Activated naive CD4-positive, alpha-beta T cell treated with anti-CD3 and anti-CD28 coated beads, Interleukin-2, amount 10 ng/mL, durations not matched to agents 7 days and 5 days (primary cell): ENCODE data around the gene PARP9.
A peak's percentile ranks its signal among the peaks of the same experiment; 100 is the strongest.
"Not testable (repeated sequence)": the region's sequence is repeated elsewhere in the genome, so short reads cannot be mapped to it uniquely, and the experiment has no call there.

Experiments
- CTCF ChIA-PET: fragments of 350-600 bp; sonication (Branson Sonifier 250); formaldehyde crosslinking; loops from one replicate; lab custom pipeline; 2021; ENCODE audit warnings: antibody characterized with exemption; lab: Charles Lee
- DNase-seq: peaks from one replicate; pipeline ENCODE4 v3.0.0-alpha.2; 2020
- H3K27ac Mint-ChIP-seq: one replicate; pipeline ENCODE4 v1.8.0; 2021; ENCODE audit warnings: mild to moderate bottlenecking, moderate library complexity, mixed read lengths
- H3K27me3 Mint-ChIP-seq: one replicate; pipeline ENCODE4 v1.8.0; 2021; ENCODE audit warnings: mild to moderate bottlenecking, mixed read lengths
- H3K36me3 Mint-ChIP-seq: one replicate; pipeline ENCODE4 v1.8.0; 2021; ENCODE audit warnings: mixed read lengths
- H3K4me1 Mint-ChIP-seq: one replicate; pipeline ENCODE4 v1.8.0; 2021; ENCODE audit warnings: mixed read lengths
- H3K4me3 Mint-ChIP-seq: one replicate; pipeline ENCODE4 v1.8.0; 2021; ENCODE audit warnings: mild to moderate bottlenecking, moderate library complexity, mixed read lengths
- H3K9me3 Mint-ChIP-seq: one replicate; pipeline ENCODE4 v1.8.0; 2021; ENCODE audit warnings: mixed read lengths

PARP9 gene

GRCh38 chr3:122586773-122587485, 22.8 kb upstream of the PARP9 start:
- H3K36me3 Mint-ChIP-seq = peaks cover 60% of the 10 kb centered on the region
- H3K4me3 Mint-ChIP-seq = no peak overlapping the region
- no peaks in the 10 kb centered on the region for H3K27me3 Mint-ChIP-seq
- peaks cover 16% of the 10 kb centered on the region for H3K9me3 Mint-ChIP-seq
- CTCF ChIA-PET = interaction anchor here (0.6 kb wide), 1 partner anchor 11 kb away, joined by 5 read pairs; no protein-coding TSS in a partner anchor
- H3K4me1 Mint-ChIP-seq = peaks cover 21% of the 10 kb centered on the region
- H3K27ac Mint-ChIP-seq = no peak overlapping the region
- DNase-seq = no peak

DNA sequence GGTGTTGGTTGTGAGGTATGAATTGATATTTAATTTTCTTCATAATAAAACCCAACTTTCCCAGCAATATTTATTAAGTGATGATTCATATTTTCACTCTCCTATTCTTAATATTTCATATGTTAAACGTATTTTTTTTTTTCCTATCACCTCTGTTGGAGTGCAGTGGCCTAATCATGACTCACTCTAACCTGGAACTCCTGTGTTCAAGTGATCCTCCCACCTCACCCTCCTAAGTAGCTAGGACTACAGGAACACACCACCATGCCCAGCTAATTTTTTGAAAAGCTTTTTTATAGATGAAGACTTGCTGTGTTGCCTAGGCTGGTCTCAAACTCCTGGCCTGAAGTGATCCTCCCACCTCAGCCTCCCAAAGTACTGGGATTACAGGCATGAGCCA, 22.0 kb upstream of the PARP9 start:
- H3K36me3 Mint-ChIP-seq = peaks cover 63% of the 10 kb centered on the region
- no peak overlapping the region for H3K4me3 Mint-ChIP-seq
- H3K27me3 Mint-ChIP-seq = no peaks in the 10 kb centered on the region
- no peak for DNase-seq
- CTCF ChIA-PET = no interaction called here
- H3K4me1 Mint-ChIP-seq = peaks cover 26% of the 10 kb centered on the region
- peaks cover 24% of the 10 kb centered on the region for H3K9me3 Mint-ChIP-seq
- no peak overlapping the region for H3K27ac Mint-ChIP-seq

- H3K36me3 Mint-ChIP-seq = peaks cover 71% of the 10 kb centered on the region
- CTCF ChIA-PET = interaction anchor here (1.2 kb wide), 1 partner anchor 28 kb away, joined by 3 read pairs; no protein-coding TSS in a partner anchor
Measured at GRCh38 chr3:122582390-122582789, 18.3 kb upstream of the PARP9 start.

DNA sequence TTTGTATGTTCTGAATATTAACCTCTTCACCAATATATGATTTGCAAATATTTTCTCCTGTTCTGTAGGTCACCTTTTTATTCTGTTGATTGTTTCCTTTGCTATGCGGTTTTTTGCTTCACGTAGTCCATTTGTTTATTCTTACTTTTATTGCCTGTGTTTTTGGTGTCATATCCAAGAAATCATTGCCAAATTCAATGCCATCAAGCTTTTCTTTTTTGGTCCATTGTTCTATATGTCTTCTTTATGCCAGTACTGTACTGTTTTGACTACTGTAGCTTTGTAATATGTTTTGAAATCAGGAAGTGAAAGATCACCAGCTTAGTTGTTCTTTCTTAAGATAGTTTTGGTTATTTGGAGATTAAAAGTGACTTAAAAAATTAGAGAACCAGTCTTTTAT, 17.5 kb upstream of the PARP9 start:
- Mint-ChIP-seq H3K27me3 (no peaks in the 10 kb centered on the region), H3K4me1 (peaks cover 48% of the 10 kb centered on the region), H3K4me3 (no peak overlapping the region), H3K9me3 (peaks cover 28% of the 10 kb centered on the region), H3K27ac (peak overlapping the region; percentile 19), H3K36me3 (peaks cover 66% of the 10 kb centered on the region)
- no peak for DNase-seq
- CTCF ChIA-PET = interaction anchor here (1.2 kb wide), 1 partner anchor 29 kb away, joined by 3 read pairs; no protein-coding TSS in a partner anchor

More at GRCh38 chr3:122582390-122582789, 18.3 kb upstream of the PARP9 start:
- Mint-ChIP-seq H3K4me1 (peaks cover 46% of the 10 kb centered on the region), H3K27ac (no peak overlapping the region), H3K27me3 (no peaks in the 10 kb centered on the region), H3K9me3 (peaks cover 28% of the 10 kb centered on the region), H3K4me3 (no peak overlapping the region)
- no peak for DNase-seq

GRCh38 chr3:122580470-122580869, 16.4 kb upstream of the PARP9 start:
- Mint-ChIP-seq H3K4me1 (peaks cover 56% of the 10 kb centered on the region), H3K36me3 (peaks cover 65% of the 10 kb centered on the region), H3K9me3 (peaks cover 28% of the 10 kb centered on the region), H3K27ac (no peak overlapping the region), H3K4me3 (no peak overlapping the region), H3K27me3 (no peaks in the 10 kb centered on the region)
- DNase-seq = no peak
- CTCF ChIA-PET = no interaction called here

GRCh38 chr3:122578069-122578740, 14.1 kb upstream of the PARP9 start:
- Mint-ChIP-seq H3K27me3 (no peaks in the 10 kb centered on the region), H3K4me3 (peak overlapping the region; percentile 99), H3K9me3 (peaks cover 22% of the 10 kb centered on the region), H3K4me1 (peaks cover 64% of the 10 kb centered on the region), H3K27ac (peak overlapping the region; percentile 97), H3K36me3 (peaks cover 59% of the 10 kb centered on the region)
- CTCF ChIA-PET = interaction anchor here (0.9 to 1.6 kb wide), 4 partner anchors 17 to 101 kb away, joined by 3 to 6 read pairs (median 4); no protein-coding TSS in a partner anchor
- no peak for DNase-seq

GRCh38 chr3:122577409-122578031, 13.4 kb upstream of the PARP9 start, which contains the start of gene PARP15:
Gene PARP15 (plus strand): TSS chr3:122577650. CDS start chr3:122577668, 18 bp downstream.
- Mint-ChIP-seq H3K36me3 (peaks cover 60% of the 10 kb centered on the region), H3K27me3 (no peaks in the 10 kb centered on the region), H3K9me3 (peaks cover 21% of the 10 kb centered on the region), H3K4me3 (peak within 1 kb of the TSS; percentile 99), H3K27ac (peak within 1 kb of the TSS; percentile 97), H3K4me1 (peaks cover 71% of the 10 kb centered on the region)
- DNase-seq = peak; percentile 67
- CTCF ChIA-PET = interaction anchor here (1.7 kb wide), 1 partner anchor 101 kb away, joined by 7 read pairs; no protein-coding TSS in a partner anchor

DNA sequence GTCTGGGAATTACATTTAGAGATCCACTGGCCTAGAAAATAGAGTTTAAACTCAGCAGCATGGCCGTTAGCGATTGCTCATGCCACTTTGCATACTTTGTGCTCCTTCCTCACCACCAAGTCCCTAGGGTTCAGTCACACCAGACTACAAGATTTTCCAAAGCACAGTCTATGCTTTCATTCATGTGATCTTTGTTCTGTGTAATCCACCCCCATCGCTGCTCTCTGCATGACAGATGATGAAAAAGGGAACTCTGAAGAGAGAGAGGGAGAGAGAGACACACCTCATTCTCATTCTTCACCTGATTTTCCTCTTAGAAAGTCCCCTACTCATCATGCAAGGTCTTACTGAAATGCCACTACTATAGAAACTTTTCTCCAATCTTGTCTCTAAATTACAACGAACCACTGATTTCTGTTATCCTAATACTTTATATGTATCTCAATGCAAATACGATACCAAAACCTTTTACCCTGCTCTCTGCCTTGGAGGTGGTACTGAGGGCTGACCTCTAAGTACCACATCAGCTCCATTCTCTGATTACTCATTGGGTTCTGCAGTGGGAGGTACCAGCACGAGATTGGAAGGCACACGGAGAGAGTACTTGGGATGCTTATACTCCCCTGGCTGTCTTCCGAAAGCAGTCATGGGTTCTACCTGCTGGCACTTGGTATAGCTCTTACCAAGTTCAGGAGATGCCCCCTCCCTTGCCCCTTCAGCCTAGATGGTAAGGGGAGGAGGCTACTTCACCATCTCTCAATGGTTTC, 12.3 kb upstream of the PARP9 start:
- Mint-ChIP-seq H3K27me3 (no peaks in the 10 kb centered on the region), H3K27ac (peak overlapping the region; percentile 22), H3K36me3 (peaks cover 55% of the 10 kb centered on the region), H3K9me3 (peaks cover 10% of the 10 kb centered on the region), H3K4me3 (peak overlapping the region; percentile 15), H3K4me1 (peaks cover 72% of the 10 kb centered on the region)
- no peak for DNase-seq
- CTCF ChIA-PET = interaction anchor here (0.7 to 1.7 kb wide), 2 partner anchors 11 to 102 kb away, joined by 5 to 7 read pairs; no protein-coding TSS in a partner anchor

GRCh38 chr3:122572940-122573412, 8.9 kb upstream of the PARP9 start:
- no peaks in the 10 kb centered on the region for H3K27me3 Mint-ChIP-seq
- DNase-seq = peak; percentile 46
- H3K36me3 Mint-ChIP-seq = peaks cover 67% of the 10 kb centered on the region
- peak overlapping the region; percentile 89 for H3K27ac Mint-ChIP-seq
- peaks cover 78% of the 10 kb centered on the region for H3K4me1 Mint-ChIP-seq
- H3K9me3 Mint-ChIP-seq = peaks cover 3% of the 10 kb centered on the region
- CTCF ChIA-PET = no interaction called here
- H3K4me3 Mint-ChIP-seq = no peak overlapping the region

- CTCF ChIA-PET = interaction anchor here (2.8 kb wide), 1 partner anchor 111 kb away, joined by 15 read pairs; no protein-coding TSS in a partner anchor
- Mint-ChIP-seq H3K4me3 (peak overlapping the region; percentile 25), H3K36me3 (peaks cover 80% of the 10 kb centered on the region), H3K9me3 (peaks cover 3% of the 10 kb centered on the region), H3K27ac (peak overlapping the region; percentile 81), H3K4me1 (peaks cover 77% of the 10 kb centered on the region), H3K27me3 (no peaks in the 10 kb centered on the region)
- DNase-seq = no peak
Measured at GRCh38 chr3:122568755-122569154, 4.7 kb upstream of the PARP9 start.

GRCh38 chr3:122568131-122568530, 4.0 kb upstream of the PARP9 start:
- Mint-ChIP-seq H3K4me1 (peaks cover 74% of the 10 kb centered on the region), H3K27ac (peak overlapping the region; percentile 81), H3K4me3 (peak overlapping the region; percentile 25), H3K36me3 (peaks cover 81% of the 10 kb centered on the region)
- DNase-seq, H3K27me3 Mint-ChIP-seq, H3K9me3 Mint-ChIP-seq: not testable (repeated sequence)
- CTCF ChIA-PET = interaction anchor here (2.8 kb wide), 1 partner anchor 111 kb away, joined by 15 read pairs; no protein-coding TSS in a partner anchor

DNA sequence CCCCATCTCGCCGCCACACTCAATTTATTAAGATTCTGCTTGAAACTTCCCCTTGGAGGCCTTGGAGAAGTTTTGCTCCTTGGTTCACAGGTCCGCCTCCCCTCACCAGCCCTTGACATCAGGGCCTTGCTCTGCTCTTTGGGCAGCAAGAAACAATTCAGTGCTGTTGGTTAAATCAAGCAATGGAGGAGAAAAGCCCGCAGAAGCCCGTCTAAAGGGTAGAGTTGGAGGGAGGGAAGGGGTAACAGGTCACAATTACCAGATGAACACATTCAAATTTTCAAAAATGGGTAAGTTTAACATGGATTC, 429 bp downstream of the PARP9 start:
- Mint-ChIP-seq H3K9me3 (no peaks in the 10 kb centered on the region), H3K4me3 (peak overlapping the region; percentile 99), H3K27me3 (no peaks in the 10 kb centered on the region), H3K4me1 (peaks cover 78% of the 10 kb centered on the region), H3K27ac (peak overlapping the region; percentile 97), H3K36me3 (peaks cover 77% of the 10 kb centered on the region)
- peak; percentile 42 for DNase-seq
- CTCF ChIA-PET = interaction anchor here (1.1 to 10.9 kb wide), 3 partner anchors 106 to 120 kb away, joined by 3 to 183 read pairs (median 3); partner anchors contain the start of gene PARP14
